Hepatocyte (in vitro differentiated cells): ENCODE measurements around the gene PRKG1.

Experiments used
- EZH2phosphoT487 ChIP-seq: fragments of 200-600 bp; sonication (generic); IDR thresholded peaks from one replicate; pipeline ENCODE4 v1.6.1; 2018; ENCODE audit warnings: antibody characterized with exemption, mild to moderate bottlenecking, low read depth, moderate library complexity; ENCODE audit not compliant: unreplicated experiment, severe bottlenecking
- TF ChIP-seq, protein P1 (sequence below): fragments of 200-600 bp; sonication (generic); IDR thresholded peaks from 2 replicates; pipeline ENCODE4 v1.5.1; 2016; ENCODE audit warnings: antibody characterized with exemption, mild to moderate bottlenecking; ENCODE audit not compliant: poor library complexity

DNA sequence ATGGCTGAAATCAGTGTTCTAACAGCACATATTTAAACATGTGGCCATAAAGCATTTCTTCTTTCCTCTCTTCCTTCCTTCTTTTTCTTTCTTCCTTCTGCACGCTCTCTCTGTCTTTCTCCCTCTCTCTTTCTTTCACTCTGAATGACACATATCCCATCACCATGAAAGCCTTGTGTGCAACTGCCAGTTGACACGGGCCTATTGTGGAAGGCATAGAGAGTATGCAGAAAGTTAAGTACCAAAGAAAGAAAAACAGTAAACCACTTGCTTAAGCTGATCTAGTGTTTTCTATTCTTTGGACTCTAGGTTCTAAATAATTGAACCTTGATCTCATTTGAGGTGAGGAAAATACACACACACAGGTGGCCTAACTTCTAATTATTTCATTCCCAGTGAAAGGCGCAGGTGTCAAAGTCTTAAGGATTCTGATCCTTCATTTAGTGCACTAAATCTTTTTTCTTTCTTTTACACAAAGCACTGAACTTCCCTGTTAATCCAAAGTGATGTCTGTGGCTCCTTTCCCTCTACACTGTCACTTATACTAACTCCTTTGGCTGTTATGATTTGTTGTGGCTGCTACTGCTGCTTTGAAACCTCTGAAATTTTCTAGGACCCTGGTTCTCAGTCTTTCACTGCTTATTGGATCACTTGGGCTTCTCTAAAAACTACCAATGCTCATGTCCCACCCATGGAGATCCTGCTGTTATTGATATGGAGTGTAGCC lies 1257.5 kb downstream of the PRKG1 start:
- TF ChIP-seq, protein P1, sequence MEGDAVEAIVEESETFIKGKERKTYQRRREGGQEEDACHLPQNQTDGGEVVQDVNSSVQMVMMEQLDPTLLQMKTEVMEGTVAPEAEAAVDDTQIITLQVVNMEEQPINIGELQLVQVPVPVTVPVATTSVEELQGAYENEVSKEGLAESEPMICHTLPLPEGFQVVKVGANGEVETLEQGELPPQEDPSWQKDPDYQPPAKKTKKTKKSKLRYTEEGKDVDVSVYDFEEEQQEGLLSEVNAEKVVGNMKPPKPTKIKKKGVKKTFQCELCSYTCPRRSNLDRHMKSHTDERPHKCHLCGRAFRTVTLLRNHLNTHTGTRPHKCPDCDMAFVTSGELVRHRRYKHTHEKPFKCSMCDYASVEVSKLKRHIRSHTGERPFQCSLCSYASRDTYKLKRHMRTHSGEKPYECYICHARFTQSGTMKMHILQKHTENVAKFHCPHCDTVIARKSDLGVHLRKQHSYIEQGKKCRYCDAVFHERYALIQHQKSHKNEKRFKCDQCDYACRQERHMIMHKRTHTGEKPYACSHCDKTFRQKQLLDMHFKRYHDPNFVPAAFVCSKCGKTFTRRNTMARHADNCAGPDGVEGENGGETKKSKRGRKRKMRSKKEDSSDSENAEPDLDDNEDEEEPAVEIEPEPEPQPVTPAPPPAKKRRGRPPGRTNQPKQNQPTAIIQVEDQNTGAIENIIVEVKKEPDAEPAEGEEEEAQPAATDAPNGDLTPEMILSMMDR = no peak
- TF ChIP-seq EZH2phosphoT487 = no peak
